Uterus (tissue), 4 donors: ENCODE results near the gene CYSTM1. TPM values are rescaled to one million over a fixed set of nuclear protein-coding genes. Genes with fewer than 3 reads are reported as not detected.

Experiments
- DNase-seq, 2 donors: peaks; one replicate each; pipeline ENCODE4 v3.0.0-alpha.2; 2019 to 2020
- H3K27ac ChIP-seq, 2 donors: fragments of 200-600 bp; sonication (generic); 1 replicate in 1 of 2; 2 replicates in 1 of 2; pipeline ENCODE4 v1.5.1; 2016 to 2018
- H3K27me3 ChIP-seq, 2 donors: fragments of 200-600 bp; sonication (generic); one replicate each; pipeline ENCODE4 v1.5.1; 2018 to 2019; ENCODE audit warnings: control low read depth in 1 of 2
- H3K36me3 ChIP-seq, 2 donors: fragments of 200-600 bp; sonication (generic); one replicate each; pipeline ENCODE4 v1.5.1; 2019; ENCODE audit warnings: control low read depth in 1 of 2
- H3K4me1 ChIP-seq, 2 donors: fragments of 200-600 bp; sonication (generic); one replicate each; pipeline ENCODE4 v1.5.1; 2018 to 2019; ENCODE audit warnings: control low read depth in 1 of 2
- H3K4me3 ChIP-seq, 2 donors: fragments of 200-600 bp; sonication (generic); 1 replicate in 1 of 2; 2 replicates in 1 of 2; pipeline ENCODE4 v1.5.1; 2018 to 2019; ENCODE audit warnings: mild to moderate bottlenecking in 1 of 2
- H3K9me3 ChIP-seq, 2 donors: fragments of 200-600 bp; sonication (generic); one replicate each; pipeline ENCODE4 v1.5.1; 2019; ENCODE audit warnings: control low read depth in 1 of 2
- CTCF ChIP-seq, 4 experiments: fragments of 200-600 bp in 2 of 4; fragments of 450-650 bp in 2 of 4; sonication (generic) in 2 of 4; IDR thresholded peaks; one replicate each; pipeline ENCODE4 v1.5.1; 2016 to 2019; ENCODE audit warnings: antibody characterized with exemption in 4 of 4, mild to moderate bottlenecking in 2 of 4, moderate library complexity in 1 of 4
- POLR2A ChIP-seq, 2 donors: fragments of 450-650 bp; IDR thresholded peaks; one replicate each; pipeline ENCODE4 v1.6.1; 2016; ENCODE audit warnings: antibody characterized with exemption in 2 of 2, mild to moderate bottlenecking in 1 of 2, moderate library complexity in 1 of 2
- intact Hi-C: fragments of 100-400 bp; cut with DNase I; formaldehyde crosslinking; loops from one replicate; pipeline ENCODE4 v1.15.1; 2023; ENCODE audit warnings: low total_unique reads
- total RNA-seq, 4 donors: library from RNA; depleted of rRNA in 3 of 4; stranded (reverse); fragments of >200 nt in 3 of 4; gene quantifications; one replicate each; pipeline versions ENCODE4 v1.1.0 to v1.2.4, GENCODE V29; 2014 to 2023
- donor health status: DM: yes; HTN: yes; CAD: no.

CYSTM1 gene
- total RNA-seq, 4 donors from 2014 or later: 4.4 to 76.8 (median 45.3) TPM

- DNase-seq: no peak
- Histone ChIP-seq H3K27ac (no peak overlapping the region), H3K4me1 (no peaks in the 10 kb centered on the region), H3K36me3 (no peaks in the 10 kb centered on the region), H3K27me3 (no peaks in the 10 kb centered on the region), H3K9me3 (no peaks in the 10 kb centered on the region), H3K4me3 (no peak overlapping the region)
- intact Hi-C loops: no loop called here
- TF ChIP-seq CTCF (IDR thresholded peaks at IDR 0.05) (no peak), POLR2A (IDR thresholded peaks at IDR 0.05) (no peak)
Observed at GRCh38 chr5:140227046-140227445, 52.1 kb downstream of the CYSTM1 start.

GRCh38 chr5:140228364-140228837, 53.4 kb downstream of the CYSTM1 start:
- Histone ChIP-seq H3K27me3 (no peaks in the 10 kb centered on the region), H3K4me3 (no peak overlapping the region), H3K9me3 (no peaks in the 10 kb centered on the region), H3K36me3 (no peaks in the 10 kb centered on the region), H3K4me1 (no peaks in the 10 kb centered on the region), H3K27ac (no peak overlapping the region)
- intact Hi-C loops: no loop called here
- TF ChIP-seq POLR2A (IDR thresholded peaks at IDR 0.05) (no peak), CTCF (IDR thresholded peaks at IDR 0.05) (no peak)
- no peak for DNase-seq

- Histone ChIP-seq H3K4me1 (no peaks in the 10 kb centered on the region), H3K27me3 (no peaks in the 10 kb centered on the region), H3K4me3 (no peak overlapping the region), H3K27ac (no peak overlapping the region), H3K9me3 (no peaks in the 10 kb centered on the region), H3K36me3 (no peaks in the 10 kb centered on the region)
- no peak for DNase-seq
- no peak for TF ChIP-seq POLR2A (IDR thresholded peaks at IDR 0.05)
- intact Hi-C loops: no loop called here
Observed at GRCh38 chr5:140230373-140230772, 55.4 kb downstream of the CYSTM1 start.

GRCh38 chr5:140232731-140233130, 57.7 kb downstream of the CYSTM1 start:
- H3K4me3 ChIP-seq: no peak overlapping the region
- H3K27ac ChIP-seq: no peak overlapping the region
- no peaks in the 10 kb centered on the region for H3K4me1 ChIP-seq
- H3K9me3 ChIP-seq: no peaks in the 10 kb centered on the region
- H3K27me3 ChIP-seq: no peaks in the 10 kb centered on the region
- H3K36me3 ChIP-seq: no peaks in the 10 kb centered on the region
- TF ChIP-seq POLR2A (IDR thresholded peaks at IDR 0.05): no peak
- TF ChIP-seq CTCF (IDR thresholded peaks at IDR 0.05): no peak
- intact Hi-C loops: no loop called here
- DNase-seq: no peak

- H3K27ac ChIP-seq: no peak overlapping the region
- H3K9me3 ChIP-seq: no peaks in the 10 kb centered on the region
- TF ChIP-seq POLR2A (IDR thresholded peaks at IDR 0.05) (no peak), CTCF (IDR thresholded peaks at IDR 0.05) (no peak)
- H3K4me1 ChIP-seq: no peaks in the 10 kb centered on the region
- no peak overlapping the region for H3K4me3 ChIP-seq
- intact Hi-C loops: no loop called here
- no peaks in the 10 kb centered on the region for H3K36me3 ChIP-seq
- no peaks in the 10 kb centered on the region for H3K27me3 ChIP-seq
- no peak for DNase-seq
Observed at GRCh38 chr5:140234377-140234989, 59.5 kb downstream of the CYSTM1 start.
